T-cell (primary cell): Measurements from ENCODE around the gene OLFM3. TPM values are rescaled to one million over a fixed set of nuclear protein-coding genes. Genes with fewer than 3 reads are reported as not detected.

Experiments
- ATAC-seq, 4 experiments: fragments of 200-7000 bp in 3 of 4; fragments of 150-1000 bp in 1 of 4; cut with Tn5 transposase; replicated peaks in 1 of 4; 1 replicate in 3 of 4; 2 replicates in 1 of 4; pipeline ENCODE4 v1.10.0; 2021; ENCODE audit warnings: moderate library complexity in 3 of 4, mild to moderate bottlenecking in 2 of 4, moderate number of reproducible peaks in 1 of 4
- CTCF ChIA-PET, 2 donors: fragments of 300-600 bp; sonication (Branson Sonifier 250); formaldehyde crosslinking; loops; one replicate each; lab custom pipeline; 2022; ENCODE audit warnings: antibody characterized with exemption in 2 of 2; lab: Charles Lee
- POLR2A ChIA-PET, 2 donors: fragments of 300-600 bp; sonication (Branson Sonifier 250); formaldehyde crosslinking; loops; one replicate each; lab custom pipeline; 2022; ENCODE audit warnings: antibody characterized with exemption in 2 of 2; lab: Charles Lee
- DNase-seq, 35 experiments: peaks; one replicate each; pipeline versions ENCODE4 v3.0.0 to v3.0.0-alpha.2; 2013 to 2023
- H3K27ac ChIP-seq: one replicate; pipeline ENCODE4 v1.5.1; 2013; ENCODE audit warnings: low read length
- H3K27me3 ChIP-seq, 2 experiments: replicated peaks in 1 of 2; 1 replicate in 1 of 2; 2 replicates in 1 of 2; pipeline versions ENCODE4 v1.6.1 to v1.7.0; 2013; ENCODE audit warnings: low read length in 1 of 2, mixed read lengths in 1 of 2; ENCODE audit not compliant: control insufficient read depth in 2 of 2, insufficient read depth in 2 of 2; ENCODE audit errors: extremely low read depth in 1 of 2
- H3K36me3 ChIP-seq, 2 donors: 1 replicate in 1 of 2; 2 replicates in 1 of 2; pipeline versions ENCODE4 v1.6.1 to v1.7.0; 2013; ENCODE audit warnings: low read length in 1 of 2; ENCODE audit not compliant: control insufficient read depth in 2 of 2, insufficient read depth in 1 of 2; ENCODE audit errors: extremely low read depth in 1 of 2
- H3K4me1 ChIP-seq, 2 experiments: 1 replicate in 1 of 2; 2 replicates in 1 of 2; pipeline versions ENCODE4 v1.6.1 to v1.7.0; 2013; ENCODE audit warnings: low read length in 2 of 2, mixed read lengths in 1 of 2; ENCODE audit not compliant: insufficient read depth in 2 of 2, control insufficient read depth in 1 of 2; ENCODE audit errors: extremely low read depth in 1 of 2
- H3K4me3 ChIP-seq, 2 donors: 1 replicate in 1 of 2; 2 replicates in 1 of 2; pipeline versions ENCODE4 v1.5.1 to v1.7.0; 2013; ENCODE audit warnings: mild to moderate bottlenecking in 2 of 2, low read length in 1 of 2, moderate library complexity in 1 of 2; ENCODE audit not compliant: control insufficient read depth in 1 of 2; ENCODE audit errors: extremely low read depth in 1 of 2
- H3K9me3 ChIP-seq: 2 replicates; pipeline ENCODE4 v1.7.0; 2013
- H3K27ac Mint-ChIP-seq, 2 donors: one replicate each; pipeline ENCODE4 v1.8.0; 2020 to 2021; ENCODE audit warnings: mild to moderate bottlenecking in 2 of 2, mixed read lengths in 2 of 2
- H3K27me3 Mint-ChIP-seq, 2 donors: one replicate each; pipeline ENCODE4 v1.8.0; 2021 to 2022; ENCODE audit warnings: mixed read lengths in 2 of 2
- H3K36me3 Mint-ChIP-seq: one replicate; pipeline ENCODE4 v1.8.0; 2021; ENCODE audit warnings: mixed read lengths
- H3K4me1 Mint-ChIP-seq, 3 donors: one replicate each; pipeline ENCODE4 v1.8.0; 2020 to 2022; ENCODE audit warnings: mixed read lengths in 3 of 3, mild to moderate bottlenecking in 1 of 3
- H3K4me3 Mint-ChIP-seq, 3 donors: one replicate each; pipeline ENCODE4 v1.8.0; 2020 to 2022; ENCODE audit warnings: mild to moderate bottlenecking in 3 of 3, mixed read lengths in 3 of 3, moderate library complexity in 3 of 3
- H3K9me3 Mint-ChIP-seq, 3 donors: one replicate each; pipeline ENCODE4 v1.8.0; 2020 to 2022; ENCODE audit warnings: mixed read lengths in 3 of 3
- whole genome bisulfite sequencing: methylation state at CpG from one replicate; pipeline ENCODE4 v1.1.5; 2013; ENCODE audit warnings: missing lambda C conversion rate; ENCODE audit not compliant: insufficient coverage; 5-methylcytosine and 5-hydroxymethylcytosine counted together
- total RNA-seq, 35 experiments: library from RNA in 6 of 35; stranded (reverse) in 6 of 35; fragments of 120-200 nt in 1 of 35; gene quantifications; one replicate each; pipeline versions ENCODE4 v1.2.1 to v1.2.4 and lab custom pipeline; 2013 to 2026

Gene OLFM3
- total RNA-seq, 5 donors from 2014 or later (not counting 1 experiment from before 2014, with no cell fraction given), result not detected

DNA sequence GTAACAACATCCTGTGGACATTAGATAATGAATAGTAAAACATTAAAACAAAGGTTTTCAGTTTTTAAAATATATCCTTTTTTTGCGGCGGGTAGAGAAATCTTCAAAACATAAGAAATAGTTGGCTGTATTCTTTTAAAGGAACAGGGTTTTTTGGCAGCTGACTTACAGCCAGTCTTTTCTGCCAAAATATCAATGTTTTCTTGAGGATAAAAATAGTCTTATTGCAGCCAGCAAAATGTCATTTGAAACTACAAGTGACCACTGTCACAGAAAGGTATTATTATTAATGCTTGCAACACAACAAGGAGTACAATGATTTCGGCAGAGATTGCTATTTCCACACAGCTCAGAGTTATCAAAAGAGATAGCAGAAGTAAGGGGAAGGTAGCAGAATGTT is 21.4 kb downstream of the OLFM3 start:
- no peak for ATAC-seq
- WGBS, result no CpG with 5 or more reads among the region's 3 CpGs
- ChIA-PET CTCF (no interaction called here), POLR2A (no interaction called here)
- no peaks in the 10 kb centered on the region for H3K36me3 Mint-ChIP-seq
- no peak overlapping the region for H3K4me3 Mint-ChIP-seq
- no peaks in the 10 kb centered on the region for H3K27me3 Mint-ChIP-seq
- no peaks in the 10 kb centered on the region for H3K9me3 ChIP-seq
- no peak for DNase-seq
- no peak overlapping the region for H3K4me3 ChIP-seq
- no peaks in the 10 kb centered on the region for H3K36me3 ChIP-seq
- H3K27ac ChIP-seq, result no peak overlapping the region
- no peaks in the 10 kb centered on the region for H3K9me3 Mint-ChIP-seq
- no peaks in the 10 kb centered on the region for H3K4me1 Mint-ChIP-seq
- H3K27me3 ChIP-seq, result no peaks in the 10 kb centered on the region
- no peaks in the 10 kb centered on the region for H3K4me1 ChIP-seq
- no peak overlapping the region for H3K27ac Mint-ChIP-seq

DNA sequence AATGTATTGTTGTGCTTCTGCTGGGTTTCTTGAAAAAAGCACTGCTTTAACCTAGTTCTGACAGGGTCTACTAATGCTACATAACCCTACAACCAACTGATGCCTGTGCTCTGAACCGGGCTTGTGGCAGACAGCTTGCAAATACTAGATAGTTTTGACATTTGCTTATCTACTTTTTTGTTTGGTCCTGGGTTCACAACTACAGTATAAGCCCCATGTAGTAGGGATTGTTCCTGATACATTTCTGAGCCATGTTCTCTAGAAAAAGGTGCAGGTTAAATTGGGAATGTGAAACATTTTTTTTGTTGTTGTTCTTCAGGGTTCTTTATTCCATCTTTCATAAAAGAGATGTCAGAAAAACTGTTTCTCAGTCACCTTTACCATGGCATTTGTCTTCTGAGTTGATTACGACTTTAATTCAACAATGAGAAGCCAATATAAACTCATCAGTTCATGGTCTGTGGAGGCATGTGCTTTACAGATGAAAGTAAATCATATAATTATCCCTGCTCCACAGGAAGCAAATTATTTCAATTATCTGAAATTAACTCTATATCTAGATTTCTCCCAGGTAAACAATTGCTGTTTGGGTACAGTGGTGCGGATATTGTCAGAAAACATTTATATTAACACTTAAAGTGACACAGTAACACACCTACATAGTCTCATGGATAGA is 22.0 kb downstream of the OLFM3 start:
- POLR2A ChIA-PET, result no interaction called here
- no CpG with 5 or more reads among the region's 3 CpGs for WGBS
- no peaks in the 10 kb centered on the region for H3K27me3 ChIP-seq
- Mint-ChIP-seq H3K4me3 (no peak overlapping the region), H3K4me1 (no peaks in the 10 kb centered on the region), H3K27me3 (no peaks in the 10 kb centered on the region), H3K36me3 (no peaks in the 10 kb centered on the region), H3K27ac (no peak overlapping the region), H3K9me3 (peaks cover 0 to under 1% (median 0%) of the 10 kb centered on the region in 3 donors)
- ATAC-seq (no peak), DNase-seq (no peak)
- H3K27ac ChIP-seq, result no peak overlapping the region
- no peaks in the 10 kb centered on the region for H3K36me3 ChIP-seq
- no peaks in the 10 kb centered on the region for H3K9me3 ChIP-seq
- no peaks in the 10 kb centered on the region for H3K4me1 ChIP-seq
- H3K4me3 ChIP-seq, result no peak overlapping the region
- CTCF ChIA-PET, result no interaction called here

DNA sequence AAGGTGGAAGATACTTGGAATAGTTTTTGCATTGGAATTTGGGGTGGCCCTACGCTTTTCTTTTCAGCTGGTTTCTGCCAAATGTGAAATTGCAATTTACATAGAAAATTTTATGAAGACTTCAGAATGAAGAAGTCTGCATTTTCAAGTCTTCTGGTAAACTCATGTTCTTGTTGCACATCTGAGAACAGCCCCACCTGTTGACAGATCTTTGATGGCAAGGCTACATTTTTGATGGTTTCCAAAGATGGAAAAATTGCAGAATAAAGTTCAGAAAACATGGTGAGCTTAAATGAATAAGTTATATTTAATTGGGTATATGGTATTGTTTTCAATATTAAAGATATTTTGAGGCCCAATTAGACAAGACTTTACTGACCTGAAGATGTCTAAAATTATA is 25.4 kb downstream of the OLFM3 start:
- H3K9me3 Mint-ChIP-seq, result peaks cover 0 to 4% (median 3%) of the 10 kb centered on the region in 3 donors
- ChIA-PET CTCF (no interaction called here), POLR2A (no interaction called here)
- no peak for DNase-seq
- 40% methylated on average over 1 of the region's 1 CpG for WGBS
- no peaks in the 10 kb centered on the region for H3K36me3 Mint-ChIP-seq
- no peak for ATAC-seq
- Histone ChIP-seq H3K4me3 (no peak overlapping the region), H3K27me3 (no peaks in the 10 kb centered on the region), H3K36me3 (no peaks in the 10 kb centered on the region), H3K4me1 (no peaks in the 10 kb centered on the region), H3K27ac (no peak overlapping the region), H3K9me3 (no peaks in the 10 kb centered on the region)
- no peak overlapping the region for H3K27ac Mint-ChIP-seq
- H3K4me1 Mint-ChIP-seq, result no peaks in the 10 kb centered on the region
- H3K4me3 Mint-ChIP-seq, result no peak overlapping the region
- peaks cover 0 to 3% of the 10 kb centered on the region in 2 donors for H3K27me3 Mint-ChIP-seq

DNA sequence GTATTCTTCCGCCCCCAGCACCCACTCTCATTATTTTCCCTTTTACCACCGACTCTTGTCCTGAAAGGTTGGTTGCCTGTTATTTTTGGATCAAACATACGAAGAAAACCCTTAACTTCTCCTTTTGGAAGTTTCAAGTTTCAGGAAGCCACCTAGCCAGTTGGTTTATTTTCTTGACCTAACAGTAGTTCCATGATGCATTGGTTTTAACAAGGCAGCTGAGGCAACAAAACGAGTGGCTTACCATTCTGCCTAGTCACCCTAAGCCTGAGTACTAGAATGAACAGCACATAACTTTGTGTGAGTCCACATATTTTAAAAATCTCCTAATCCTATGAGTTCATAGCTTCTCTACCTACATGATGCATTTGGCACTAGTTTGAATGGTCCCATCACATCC is 28.9 kb downstream of the OLFM3 start:
- ChIA-PET POLR2A (no interaction called here), CTCF (no interaction called here)
- no CpG with 5 or more reads among the region's 4 CpGs for WGBS
- no peaks in the 10 kb centered on the region for H3K9me3 ChIP-seq
- DNase-seq (no peak), ATAC-seq (no peak)
- H3K4me1 ChIP-seq, result no peaks in the 10 kb centered on the region
- H3K27me3 ChIP-seq, result no peaks in the 10 kb centered on the region
- H3K36me3 ChIP-seq, result no peaks in the 10 kb centered on the region
- H3K27me3 Mint-ChIP-seq, result peaks cover 0 to 3% of the 10 kb centered on the region in 2 donors
- peaks cover 0 to 4% (median 3%) of the 10 kb centered on the region in 3 donors for H3K9me3 Mint-ChIP-seq
- H3K4me1 Mint-ChIP-seq, result no peaks in the 10 kb centered on the region
- H3K27ac ChIP-seq, result no peak overlapping the region
- no peak overlapping the region for H3K27ac Mint-ChIP-seq
- H3K4me3 ChIP-seq, result no peak overlapping the region
- H3K36me3 Mint-ChIP-seq, result no peaks in the 10 kb centered on the region
- H3K4me3 Mint-ChIP-seq, result no peak overlapping the region

DNA sequence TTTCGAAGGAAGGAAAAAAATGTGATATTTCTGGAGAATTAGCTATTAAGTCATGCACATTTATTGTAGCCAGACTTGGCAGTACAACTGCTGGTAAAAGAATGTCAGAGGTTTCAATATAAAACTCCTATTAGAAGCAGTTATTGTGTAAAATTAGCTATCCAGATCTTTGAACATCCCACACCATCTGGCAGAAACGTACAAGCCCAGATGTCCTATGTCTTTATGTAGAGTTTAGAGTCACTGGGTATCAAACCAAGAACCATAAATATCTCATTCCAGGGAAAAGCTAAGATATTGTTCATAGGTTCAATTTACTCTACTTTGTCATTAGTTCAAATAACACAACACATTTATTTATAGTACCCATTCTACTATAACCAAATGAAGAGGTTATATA is 31.4 kb downstream of the OLFM3 start:
- H3K4me1 Mint-ChIP-seq, result no peaks in the 10 kb centered on the region
- POLR2A ChIA-PET, result no interaction called here
- H3K4me3 Mint-ChIP-seq, result no peak overlapping the region
- ATAC-seq, result no peak
- no peaks in the 10 kb centered on the region for H3K36me3 ChIP-seq
- H3K27ac ChIP-seq, result no peak overlapping the region
- no peaks in the 10 kb centered on the region for H3K4me1 ChIP-seq
- H3K9me3 Mint-ChIP-seq, result peaks cover 0 to 4% (median 3%) of the 10 kb centered on the region in 3 donors
- H3K36me3 Mint-ChIP-seq, result no peaks in the 10 kb centered on the region
- DNase-seq, result no peak
- no peak overlapping the region for H3K27ac Mint-ChIP-seq
- no CpG with 5 or more reads among the region's 2 CpGs for WGBS
- no peaks in the 10 kb centered on the region for H3K9me3 ChIP-seq
- no peak overlapping the region for H3K4me3 ChIP-seq
- H3K27me3 Mint-ChIP-seq, result peaks cover 0 to 5% of the 10 kb centered on the region in 2 donors
- H3K27me3 ChIP-seq, result no peaks in the 10 kb centered on the region
- CTCF ChIA-PET, result no interaction called here

DNA sequence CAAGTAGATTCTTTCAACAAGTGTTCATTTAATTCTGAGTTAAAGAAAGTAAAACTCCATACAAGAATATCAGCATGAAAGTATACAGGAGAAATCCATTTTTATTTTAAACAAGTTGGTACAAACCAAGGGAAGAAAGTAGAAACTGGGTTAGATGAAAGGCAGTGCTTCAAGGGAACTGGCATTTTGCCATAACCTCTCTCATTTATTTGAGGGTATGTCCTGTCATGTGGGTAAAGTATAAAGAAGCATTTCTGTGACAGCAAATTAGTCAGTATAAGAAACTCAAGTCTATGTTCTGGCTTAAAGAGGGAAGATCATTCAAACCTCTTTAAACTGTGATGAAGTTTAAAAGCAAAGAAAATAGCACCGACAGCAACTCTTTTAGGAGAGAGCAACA is 32.0 kb downstream of the OLFM3 start:
- CTCF ChIA-PET, result no interaction called here
- Histone ChIP-seq H3K4me1 (no peaks in the 10 kb centered on the region), H3K27me3 (no peaks in the 10 kb centered on the region), H3K36me3 (no peaks in the 10 kb centered on the region), H3K9me3 (no peaks in the 10 kb centered on the region), H3K27ac (no peak overlapping the region), H3K4me3 (no peak overlapping the region)
- DNase-seq, result no peak
- no peak for ATAC-seq
- peaks cover 0 to 3% (median 3%) of the 10 kb centered on the region in 3 donors for H3K9me3 Mint-ChIP-seq
- no peak overlapping the region for H3K4me3 Mint-ChIP-seq
- POLR2A ChIA-PET, result no interaction called here
- H3K27me3 Mint-ChIP-seq, result peaks cover 0 to 5% of the 10 kb centered on the region in 2 donors
- no peaks in the 10 kb centered on the region for H3K4me1 Mint-ChIP-seq
- H3K36me3 Mint-ChIP-seq, result no peaks in the 10 kb centered on the region
- 0% methylated on average over 1 of the region's 1 CpG for WGBS
- H3K27ac Mint-ChIP-seq, result no peak overlapping the region

DNA sequence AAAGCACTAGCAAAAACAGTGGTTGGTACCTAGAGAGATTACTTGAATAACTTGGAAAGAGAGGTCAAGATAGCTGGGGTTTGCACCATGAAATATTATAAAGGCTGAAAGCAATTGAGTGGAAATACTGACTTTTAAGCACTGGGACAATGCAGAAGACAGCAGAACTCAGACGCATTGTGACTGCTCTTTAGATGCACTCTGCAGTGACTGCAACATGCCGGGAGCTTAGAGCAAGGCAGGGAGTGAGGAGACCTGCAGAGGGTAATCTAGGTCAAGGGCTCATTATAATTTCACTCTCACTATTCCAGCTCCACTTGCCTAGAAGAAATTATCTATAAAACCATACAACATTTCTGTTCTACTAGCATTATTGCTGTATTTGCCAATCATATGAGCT is 36.6 kb downstream of the OLFM3 start:
- no CpG with 5 or more reads among the region's 2 CpGs for WGBS
- H3K4me3 Mint-ChIP-seq, result no peak overlapping the region
- H3K36me3 Mint-ChIP-seq, result no peaks in the 10 kb centered on the region
- ChIA-PET CTCF (no interaction called here), POLR2A (no interaction called here)
- peaks cover 0 to 3% of the 10 kb centered on the region in 2 donors for H3K27me3 Mint-ChIP-seq
- H3K36me3 ChIP-seq, result no peaks in the 10 kb centered on the region
- no peaks in the 10 kb centered on the region for H3K9me3 Mint-ChIP-seq
- ATAC-seq, result no peak
- no peaks in the 10 kb centered on the region for H3K27me3 ChIP-seq
- no peaks in the 10 kb centered on the region for H3K4me1 ChIP-seq
- no peaks in the 10 kb centered on the region for H3K4me1 Mint-ChIP-seq
- H3K27ac ChIP-seq, result no peak overlapping the region
- H3K27ac Mint-ChIP-seq, result no peak overlapping the region
- H3K9me3 ChIP-seq, result no peaks in the 10 kb centered on the region
- no peak for DNase-seq
- no peak overlapping the region for H3K4me3 ChIP-seq
